GM19025 (cell line): ENCODE results near the gene CMC2.

Experiments
- ATAC-seq: cut with Tn5 transposase; IDR thresholded peaks from one replicate; pipeline ENCODE4 v1.9.1; 2021; ENCODE audit warnings: mild to moderate bottlenecking, low read depth, moderate library complexity; ENCODE audit not compliant: unreplicated experiment

The CMC2 gene

DNA sequence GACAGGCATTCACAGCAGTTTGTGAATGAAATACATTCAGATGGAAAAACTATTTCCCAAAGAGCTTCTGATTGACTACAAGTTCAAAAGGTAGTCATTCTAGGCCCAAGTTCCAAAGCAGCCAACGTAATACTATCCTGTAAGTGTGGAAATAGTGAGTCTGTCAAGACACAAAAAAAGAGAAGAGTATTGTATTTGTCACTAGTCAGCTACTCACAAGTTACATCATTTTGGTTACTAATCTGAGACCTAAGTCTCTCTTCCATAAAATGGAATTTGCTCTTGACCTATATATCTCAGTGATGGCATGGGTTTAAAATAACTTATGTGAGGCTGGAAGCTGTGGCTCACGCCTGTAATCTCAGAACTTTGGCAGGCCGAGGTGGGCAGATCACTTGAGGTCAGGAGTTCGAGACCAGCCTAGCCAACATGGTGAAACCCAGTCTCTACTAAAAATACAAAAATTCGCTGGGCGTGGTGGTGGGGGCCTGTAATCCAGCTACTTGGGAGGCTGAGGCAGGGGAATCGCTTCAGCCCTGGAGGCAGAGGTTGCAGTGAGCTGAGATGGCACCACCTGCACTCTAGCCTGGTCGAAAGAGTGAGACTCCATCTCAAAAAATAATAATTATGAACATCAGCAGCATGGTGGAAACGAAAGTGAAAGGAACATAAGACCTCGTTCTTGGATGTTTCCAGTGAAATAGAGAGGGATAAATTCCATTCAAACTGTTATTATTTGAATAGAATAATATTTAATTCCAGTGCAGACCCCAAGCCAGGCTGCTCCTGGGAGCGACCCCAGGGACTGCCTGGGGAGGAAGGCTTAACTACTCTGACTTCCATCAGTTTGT lies 2.9 kb downstream of the CMC2 start:
- ATAC-seq, result no peak

DNA sequence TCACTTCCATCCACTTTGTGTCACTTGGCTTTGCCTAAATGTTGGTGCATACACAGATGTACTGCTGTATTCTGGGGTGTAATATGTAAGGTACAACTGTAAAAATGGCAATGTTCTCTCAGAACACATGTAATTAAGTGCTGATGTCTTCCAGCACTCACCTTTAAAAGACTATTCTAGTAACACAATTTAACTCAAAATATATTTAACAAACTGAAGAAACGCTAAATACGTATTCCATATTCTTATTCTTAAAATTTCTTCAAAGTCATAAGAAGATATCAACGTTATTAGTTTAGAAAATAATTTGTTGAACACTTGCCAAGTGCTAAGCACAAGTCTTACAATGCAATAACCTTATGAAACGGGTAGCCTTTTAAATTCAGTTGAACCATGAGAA lies 3.6 kb downstream of the CMC2 start:
- ATAC-seq, result no peak

DNA sequence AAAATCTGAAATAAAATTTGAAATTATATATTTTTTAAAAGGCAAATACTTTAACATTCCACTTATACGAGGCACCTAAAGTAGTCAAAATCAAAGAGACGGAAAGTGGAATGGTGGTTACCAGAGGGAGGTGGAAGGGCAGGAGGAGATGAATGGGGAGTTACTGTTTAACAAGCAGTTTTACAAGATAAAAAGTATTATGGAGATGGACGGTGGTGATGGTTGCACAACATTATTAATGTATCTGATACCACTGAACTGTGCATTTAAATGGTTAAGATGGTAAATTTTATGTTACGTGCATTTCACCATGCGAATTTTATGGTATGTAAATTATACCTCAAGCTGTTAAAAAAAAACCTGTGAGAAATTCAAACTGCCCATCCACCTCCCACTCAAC lies 5.4 kb downstream of the CMC2 start:
- no peak for ATAC-seq

DNA sequence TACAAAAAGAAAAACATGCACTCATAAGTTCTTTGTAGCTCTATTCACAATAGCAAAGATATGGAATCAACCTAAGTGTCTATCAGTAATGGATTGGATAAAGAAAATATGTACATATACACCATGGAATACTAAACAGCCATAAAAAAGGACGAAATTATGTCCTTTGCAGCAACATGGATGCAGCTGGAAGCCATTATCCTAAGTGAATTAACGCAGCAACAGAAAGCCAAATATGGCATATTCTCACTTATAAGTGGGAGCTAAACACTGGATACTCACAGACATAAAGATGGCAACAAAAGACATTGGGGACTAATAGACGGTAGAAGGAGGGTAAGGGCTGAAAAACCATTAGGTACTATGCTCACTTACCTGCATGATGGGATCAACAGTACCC lies 5.8 kb downstream of the CMC2 start:
- no peak for ATAC-seq

DNA sequence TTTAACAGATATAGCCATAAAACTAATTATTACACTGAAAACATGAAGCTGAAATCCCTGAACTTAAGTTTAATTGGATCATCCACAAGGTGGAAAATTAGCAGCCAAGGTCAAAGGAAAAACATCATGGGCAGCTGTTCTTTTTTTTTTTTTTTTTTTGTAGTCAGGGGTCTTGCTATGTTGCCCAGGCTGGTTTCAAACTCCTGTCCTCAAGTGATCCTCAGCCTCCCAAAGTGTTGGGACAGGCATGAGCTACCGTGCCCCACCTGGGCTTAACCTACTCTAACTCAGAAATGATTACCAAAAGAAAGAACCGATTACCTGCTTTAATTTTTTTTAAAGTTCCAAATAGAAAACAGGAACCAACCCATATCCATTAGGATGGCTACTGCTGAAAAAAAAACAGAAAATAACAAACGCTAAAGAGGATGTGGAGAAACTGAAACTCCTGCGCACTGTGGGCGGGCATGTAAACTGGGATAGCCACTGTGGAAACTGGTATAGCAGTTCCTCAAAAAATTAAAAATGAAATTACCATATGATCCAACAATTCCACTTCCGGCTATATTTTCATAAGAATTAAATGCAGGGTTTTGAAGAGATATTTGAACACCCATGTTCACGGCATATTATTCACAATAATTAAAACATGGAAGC lies 8.6 kb downstream of the CMC2 start:
- no peak for ATAC-seq

DNA sequence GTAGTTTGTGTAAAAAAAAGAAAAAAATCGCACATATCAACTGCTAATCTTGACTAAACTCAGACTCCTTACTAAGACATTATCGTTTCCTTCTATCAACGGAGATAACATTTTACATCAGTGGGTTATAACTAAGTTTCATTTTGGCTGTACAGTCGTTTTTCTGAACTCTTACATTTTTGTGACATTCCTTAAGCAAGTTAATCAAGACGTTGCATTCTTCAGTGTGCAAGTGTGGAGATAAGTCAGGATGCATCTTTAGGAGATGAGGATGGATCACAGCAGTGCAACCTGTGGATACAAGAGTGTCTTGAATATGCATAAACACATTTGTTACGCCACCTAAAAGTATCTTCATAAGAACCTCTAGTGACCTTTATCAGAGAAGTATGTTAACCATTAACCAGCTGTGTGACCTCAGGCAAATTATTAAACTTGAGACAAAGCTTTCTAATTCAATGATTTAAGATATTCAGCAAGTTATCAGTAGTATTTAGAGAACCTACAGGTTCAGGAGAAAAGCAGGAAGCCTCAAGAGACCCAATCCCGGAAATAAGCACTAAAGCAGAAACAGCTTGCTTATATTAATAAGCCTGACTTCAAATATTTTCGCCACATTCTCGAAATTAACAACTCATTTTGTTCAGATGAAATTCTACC lies 9.4 kb downstream of the CMC2 start:
- peak; percentile 65 for ATAC-seq

DNA sequence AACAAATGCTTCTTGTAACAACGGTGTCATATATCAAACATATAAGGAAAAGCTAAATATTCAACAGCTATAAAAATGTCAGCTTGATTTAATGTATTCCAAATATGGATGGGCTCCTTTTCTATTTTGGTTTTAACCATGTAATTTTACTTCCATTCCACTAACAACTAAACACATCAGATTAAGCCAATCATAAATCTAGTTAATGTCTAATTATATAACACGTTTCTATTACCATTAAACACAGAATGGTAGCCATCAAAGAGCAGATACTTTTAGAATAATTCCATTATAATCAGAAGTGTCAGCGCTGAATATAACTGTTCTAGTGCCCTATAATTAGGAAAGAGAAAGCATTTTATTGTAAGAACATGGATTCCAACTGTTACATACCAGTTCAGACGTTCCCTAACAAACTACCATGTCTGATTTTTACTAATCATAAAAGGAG lies 10.0 kb downstream of the CMC2 start:
- ATAC-seq, result peak; percentile 11

DNA sequence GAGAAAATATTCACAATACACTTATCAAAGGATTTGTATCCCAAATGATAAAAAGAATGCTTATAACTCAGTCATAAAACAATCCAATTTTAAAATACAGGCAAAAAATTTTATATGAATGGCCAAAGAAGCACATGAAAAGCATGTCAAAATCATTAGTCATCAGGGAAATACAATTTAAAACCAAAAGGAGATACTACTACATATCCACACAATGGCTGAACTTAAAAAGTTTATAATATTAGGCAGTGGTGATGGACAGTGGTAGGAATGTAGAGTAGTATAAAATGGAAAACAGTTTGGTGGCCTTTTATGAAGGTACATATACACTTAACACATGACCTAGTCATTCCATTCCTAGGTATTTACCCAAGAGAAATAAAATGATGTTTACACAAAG lies 12.2 kb downstream of the CMC2 start:
- ATAC-seq, result no peak

DNA sequence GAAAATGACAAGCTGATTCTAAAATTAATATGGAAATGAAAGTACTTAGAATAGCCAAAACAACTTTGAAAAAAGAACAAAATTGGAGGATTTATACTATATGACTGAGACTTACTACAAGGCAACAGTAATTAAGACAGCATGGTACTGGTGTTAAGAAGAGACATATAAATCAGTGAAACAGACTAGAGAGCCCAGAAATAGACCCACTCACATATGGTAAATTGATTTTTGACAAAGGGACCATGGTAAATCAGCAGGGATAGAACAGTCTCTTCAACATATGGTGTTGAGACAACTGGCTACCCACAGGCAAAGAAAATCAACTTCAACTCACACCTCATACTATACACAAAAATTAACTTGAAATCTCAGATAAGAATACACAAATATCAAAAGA lies 12.9 kb downstream of the CMC2 start:
- no peak for ATAC-seq

DNA sequence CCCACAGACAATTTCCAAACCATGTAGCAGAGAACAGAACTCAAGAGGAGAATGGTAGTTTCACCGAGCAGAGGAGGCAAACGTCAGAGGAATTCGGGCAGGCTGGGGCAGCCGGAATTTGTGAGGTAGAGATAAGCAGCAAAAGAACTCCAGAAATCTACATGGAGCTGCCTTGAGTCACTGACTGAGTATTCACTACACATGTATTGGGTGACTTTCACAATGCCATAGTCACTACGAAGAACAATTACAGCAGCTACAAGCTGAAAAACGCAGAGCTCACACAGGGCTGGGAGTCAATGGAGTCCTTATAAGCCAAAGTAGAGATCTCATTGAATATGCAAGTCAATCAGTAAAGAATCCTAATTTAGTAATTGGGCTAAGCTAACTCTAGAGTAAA lies 13.4 kb downstream of the CMC2 start:
- ATAC-seq, result no peak

DNA sequence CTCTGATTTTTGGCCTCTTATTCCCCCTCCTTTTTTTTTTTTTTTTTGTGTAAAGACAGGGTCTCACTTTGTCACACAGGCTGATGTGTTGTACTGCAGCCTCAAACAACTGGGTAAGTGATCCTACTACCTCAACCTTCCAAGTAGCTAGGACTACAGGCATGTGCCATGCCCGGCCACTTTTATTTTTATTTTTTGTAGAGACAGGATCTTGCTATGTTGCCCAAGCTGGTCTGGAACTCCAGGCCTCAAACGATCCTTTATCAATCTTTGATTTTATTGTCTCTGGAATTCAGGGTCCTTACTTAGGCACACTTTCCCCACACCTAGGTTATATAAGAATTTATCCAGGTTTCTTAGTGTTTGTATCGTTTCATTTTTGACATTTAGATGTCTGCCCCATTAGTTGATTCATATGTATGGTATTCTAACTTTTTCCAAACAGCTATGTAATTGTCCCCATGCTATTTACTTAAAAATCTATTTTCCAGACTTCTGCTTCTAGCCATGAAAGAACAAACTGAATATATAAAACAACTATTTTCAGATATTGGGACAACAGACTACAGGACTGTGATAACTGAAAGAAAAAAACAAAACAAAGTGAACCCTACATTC lies 13.9 kb downstream of the CMC2 start:
- no peak for ATAC-seq

DNA sequence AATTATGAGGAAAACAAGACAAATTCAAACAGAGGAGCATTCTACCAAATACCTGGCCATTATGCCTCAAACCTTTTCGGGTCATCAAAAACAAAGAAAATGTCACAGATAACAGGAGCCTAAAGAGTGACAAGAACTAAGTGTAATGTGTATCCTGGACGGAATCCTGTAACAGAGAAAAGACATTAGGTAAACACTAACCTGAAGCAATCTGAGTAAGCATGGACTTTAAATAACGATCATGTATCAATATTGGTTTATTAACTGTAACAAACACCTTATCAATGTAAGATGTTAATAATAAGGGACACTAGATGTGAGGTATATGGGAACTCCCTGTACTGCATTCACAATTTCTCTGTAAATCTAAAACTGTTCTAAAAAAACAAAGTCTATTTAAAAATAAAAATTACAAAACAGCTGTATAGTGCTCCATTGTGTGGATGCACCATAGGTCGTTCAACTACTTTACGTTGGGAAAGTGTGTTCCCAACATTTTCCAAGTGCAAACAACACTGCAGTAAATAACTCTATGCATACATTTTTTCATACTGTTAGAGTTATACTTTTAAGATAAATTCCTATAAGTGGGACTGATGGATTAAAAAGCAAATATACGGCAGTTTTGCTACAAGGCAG lies 14.8 kb downstream of the CMC2 start:
- no peak for ATAC-seq

DNA sequence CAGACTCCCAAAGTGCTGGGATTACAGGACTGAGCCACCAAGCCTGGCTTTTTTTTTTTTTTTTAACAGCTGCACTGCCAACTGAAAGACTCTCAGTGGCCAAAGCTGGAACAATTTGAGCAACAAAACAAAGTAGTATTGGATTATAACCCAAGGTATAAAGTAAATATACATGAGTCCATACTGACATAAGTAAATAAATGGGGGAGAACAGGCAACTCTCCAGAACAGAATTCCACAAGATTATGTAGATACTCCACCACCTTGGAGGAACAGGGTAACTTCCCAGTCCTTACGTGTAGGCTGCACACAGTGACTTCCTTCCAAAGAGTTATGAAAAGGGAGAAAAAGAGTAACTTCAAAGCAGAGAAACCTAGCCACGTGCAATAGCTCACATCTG lies 15.7 kb downstream of the CMC2 start:
- ATAC-seq, result no peak

DNA sequence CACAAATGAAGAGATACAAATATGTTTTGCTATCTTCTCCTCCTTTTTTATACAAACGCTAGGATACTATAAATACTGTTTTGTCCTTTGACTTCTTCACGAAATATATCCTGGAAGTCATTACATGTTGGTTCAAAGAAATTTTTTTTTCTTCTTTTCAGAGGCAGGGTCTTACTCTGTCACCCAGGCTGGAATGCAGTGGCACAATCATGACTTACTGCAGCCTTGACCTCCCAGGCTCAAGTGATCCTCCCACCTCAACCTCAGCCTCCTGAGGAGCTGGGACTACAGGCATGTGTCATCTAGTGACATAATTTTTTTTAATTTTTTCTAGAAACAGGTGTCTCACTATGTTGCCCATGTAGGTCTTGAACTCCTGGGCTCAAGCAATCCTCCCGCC lies 16.1 kb downstream of the CMC2 start:
- no peak for ATAC-seq

DNA sequence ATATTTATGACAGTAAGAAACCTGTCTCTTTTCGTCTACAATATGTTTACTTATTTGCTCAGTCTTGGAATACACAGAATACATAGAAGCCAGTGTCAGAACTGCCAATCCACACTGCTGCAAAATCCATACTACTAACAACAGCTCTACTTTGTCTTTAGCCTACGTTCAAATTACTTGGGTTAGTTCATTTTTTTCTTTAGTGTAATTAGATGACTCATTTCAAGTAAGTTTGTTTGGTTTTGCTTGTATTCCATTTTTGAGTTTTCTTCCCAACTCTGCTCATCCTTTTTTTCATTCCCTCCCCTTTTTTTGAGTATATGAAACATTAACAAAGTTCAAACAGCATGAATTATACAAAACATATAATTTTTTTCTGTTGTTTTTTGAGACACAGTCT lies 16.9 kb downstream of the CMC2 start:
- ATAC-seq, result no peak

DNA sequence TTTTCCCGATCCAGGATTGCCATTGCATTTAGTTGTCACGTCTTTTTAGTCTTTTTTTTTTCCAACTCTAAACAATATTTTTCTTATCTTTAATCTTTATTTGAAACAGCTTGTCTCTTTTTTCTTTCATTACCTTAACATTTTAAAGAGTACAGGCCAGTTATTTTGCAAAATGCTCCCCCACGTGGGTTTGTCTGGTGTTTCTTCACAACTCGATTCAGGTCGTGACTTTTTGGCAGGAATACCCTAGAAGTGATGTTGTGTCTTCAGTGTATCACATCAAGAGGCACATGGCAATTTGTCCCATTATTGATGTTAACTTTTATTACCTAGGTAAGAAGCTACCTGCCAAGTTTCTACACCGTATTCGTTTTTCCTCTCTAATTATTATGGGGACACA lies 17.9 kb downstream of the CMC2 start:
- no peak for ATAC-seq

DNA sequence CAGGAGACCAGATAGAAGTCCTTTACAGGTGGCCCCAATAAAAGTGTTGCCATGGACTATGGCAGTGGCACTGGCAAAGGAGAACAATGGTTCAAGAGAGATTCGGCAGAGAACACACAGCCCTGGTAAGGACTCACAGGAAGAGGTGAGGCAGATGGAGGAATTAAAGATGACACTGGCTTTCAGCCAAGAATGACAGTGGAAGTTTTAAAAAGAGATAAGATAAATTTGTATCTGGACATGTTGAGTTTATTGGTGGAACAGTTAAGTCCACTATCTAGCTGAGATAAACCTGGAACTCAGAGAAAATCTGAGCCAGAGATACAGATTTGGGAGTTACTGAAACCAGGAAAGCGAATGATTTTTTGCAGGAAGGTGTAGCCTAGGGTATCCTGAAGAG lies 20.1 kb downstream of the CMC2 start:
- ATAC-seq, result no peak

DNA sequence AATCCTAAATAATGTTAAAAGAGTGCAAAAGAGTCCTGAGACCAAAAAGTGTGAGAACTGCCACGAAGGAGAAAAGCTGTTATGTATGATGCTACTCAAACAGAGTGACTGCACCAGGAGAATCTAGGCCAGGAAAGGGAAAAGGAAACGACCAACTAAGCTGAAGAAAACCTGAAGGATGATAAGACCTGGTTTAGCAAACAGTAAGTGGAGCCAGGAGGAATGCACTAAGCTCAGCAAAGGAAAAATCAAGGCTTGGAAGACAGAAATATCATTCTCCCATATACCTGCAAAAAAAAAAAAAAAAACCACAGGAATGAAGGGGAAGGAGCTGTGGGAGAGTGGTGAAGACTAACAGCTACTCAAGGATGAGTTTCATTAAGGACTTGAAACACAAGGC lies 21.1 kb downstream of the CMC2 start:
- ATAC-seq, result no peak

DNA sequence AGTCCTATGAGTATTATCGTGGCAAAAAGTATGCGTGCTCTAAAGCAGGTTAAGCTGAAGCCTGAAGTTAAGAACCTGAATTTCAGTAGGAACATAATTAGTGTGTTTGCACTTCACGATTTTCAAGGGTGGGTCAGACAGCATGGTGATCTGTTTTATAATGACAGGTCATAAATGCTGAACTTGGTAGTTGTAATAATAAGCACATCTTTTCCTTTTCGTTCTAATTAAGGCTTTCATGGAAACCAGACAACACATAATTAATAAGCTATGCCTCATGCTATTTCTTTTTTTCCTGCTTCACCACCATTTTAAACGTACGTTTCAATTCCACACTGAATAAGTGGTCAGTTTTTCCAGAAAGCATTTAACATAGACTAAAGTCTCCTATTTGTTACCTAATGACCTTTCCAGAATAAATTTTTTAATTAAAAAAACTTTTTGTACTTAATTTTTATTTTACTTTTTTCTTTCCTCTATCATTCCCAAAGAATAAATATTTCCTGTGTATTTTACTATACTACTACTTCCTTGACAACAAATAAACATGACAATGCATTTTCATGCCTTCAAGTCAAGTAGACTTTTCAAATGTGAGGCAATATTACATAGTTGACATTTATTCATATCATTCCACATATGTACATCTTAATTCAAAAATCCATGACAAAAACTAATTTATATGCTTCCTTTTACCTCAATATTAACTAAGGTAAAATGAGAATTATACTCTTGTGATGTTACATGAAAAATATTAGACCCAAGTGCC lies 22.4 kb downstream of the CMC2 start:
- ATAC-seq, result no peak

DNA sequence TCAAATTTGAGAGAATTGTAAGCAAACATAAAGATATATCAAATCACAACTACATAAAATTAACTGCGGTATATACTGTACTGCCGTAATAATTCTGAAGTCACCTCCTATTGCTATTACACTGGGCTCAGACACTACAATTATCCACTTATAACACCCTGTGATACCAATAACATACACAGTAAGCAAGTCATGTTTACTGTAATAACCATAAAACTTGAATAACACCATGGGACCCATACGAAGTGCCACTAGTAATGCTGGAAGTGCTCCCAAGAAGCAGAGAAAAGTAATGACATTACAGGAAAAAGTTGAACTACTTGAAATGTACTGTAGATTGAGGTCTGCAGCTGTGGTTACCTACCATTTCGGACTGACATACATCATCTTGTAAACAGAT lies 24.0 kb downstream of the CMC2 start:
- ATAC-seq, result no peak
